Esophagus squamous epithelium (tissue), 4 donors: ENCODE results near the gene OMA1.

Experiments used
- CTCF ChIP-seq, 6 experiments: fragments of 450-650 bp in 4 of 6; fragments of 200-600 bp in 2 of 6; sonication (generic) in 2 of 6; IDR thresholded peaks; one replicate each; pipeline ENCODE4 v1.5.1; 2016 to 2019; ENCODE audit warnings: antibody characterized with exemption in 6 of 6, mild to moderate bottlenecking in 4 of 6, moderate library complexity in 4 of 6
- POLR2A ChIP-seq, 4 donors: fragments of 450-650 bp; IDR thresholded peaks; one replicate each; pipeline ENCODE4 v1.6.1; 2017; ENCODE audit warnings: antibody characterized with exemption in 4 of 4, mild to moderate bottlenecking in 4 of 4, moderate library complexity in 3 of 4

DNA sequence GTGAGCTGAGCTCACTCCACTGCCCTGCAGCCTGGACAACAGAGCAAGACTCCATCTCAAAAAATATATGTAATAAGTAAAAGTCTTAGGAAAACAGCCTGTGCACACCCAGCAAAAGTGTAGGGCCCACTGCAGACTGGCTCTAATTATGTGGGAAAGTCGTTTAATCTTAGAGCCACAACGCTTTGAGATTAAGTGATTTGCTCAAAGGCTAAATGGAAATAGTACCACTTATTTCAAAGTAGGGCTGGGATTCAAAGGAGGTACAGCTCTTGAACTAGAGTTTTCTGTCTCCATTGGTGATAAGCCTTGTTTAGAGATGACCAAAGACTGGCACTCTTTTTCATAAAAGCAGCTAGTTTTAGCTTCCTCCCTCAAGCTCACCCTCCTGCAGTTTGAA, 28.3 kb upstream of the OMA1 start:
- TF ChIP-seq CTCF (IDR thresholded peaks at IDR 0.05): no peak
- no peak for TF ChIP-seq POLR2A (IDR thresholded peaks at IDR 0.05)
